Hypothalamus (tissue), 51 donors: ENCODE data around the gene CD14.
"Not testable (repeated sequence)": the region's sequence is repeated elsewhere in the genome, so short reads cannot be mapped to it uniquely, and the experiment has no call there.

ENCODE experiments used
- DNase-seq, 51 donors: peaks; one replicate each; lab custom pipeline; 2025; lab: John Stamatoyannopoulos, UW

The CD14 gene

DNA sequence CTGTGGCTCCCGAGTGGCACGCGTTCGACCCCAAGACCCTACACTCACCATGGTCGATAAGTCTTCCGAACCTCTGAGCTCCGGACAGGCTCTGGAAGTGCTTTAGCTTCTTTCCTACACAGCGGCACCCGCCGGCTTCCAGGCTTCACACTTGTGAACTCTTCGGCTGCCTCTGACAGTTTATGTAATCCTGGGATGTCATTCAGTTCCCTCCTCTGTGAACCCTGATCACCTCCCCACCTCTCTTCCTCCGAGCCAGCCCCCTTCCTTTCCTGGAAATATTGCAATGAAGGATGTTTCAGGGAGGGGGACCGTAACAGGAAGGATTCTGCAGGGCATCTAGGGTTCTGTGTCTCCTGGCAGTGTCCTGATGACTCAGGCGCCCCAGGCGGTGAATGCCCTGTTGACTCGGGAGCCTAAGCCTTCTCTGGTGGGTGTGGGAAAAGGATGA, at the start of gene CD14:
CD14 (minus strand) TSS at position 155 of the 451 bp plus-strand sequence; CDS start at position 51, 104 bp downstream.
- DNase-seq: peak in 14 of 51 donors; percentile 15 to 59 (median 32)

- no peak for DNase-seq
Observed at GRCh38 chr5:140678993-140679392, 46.0 kb upstream of the CD14 start.

GRCh38 chr5:140677947-140678346, 45.0 kb upstream of the CD14 start:
- no peak for DNase-seq

- DNase-seq: no peak
Observed at GRCh38 chr5:140674629-140675028, 41.7 kb upstream of the CD14 start.

GRCh38 chr5:140674211-140674610, 41.2 kb upstream of the CD14 start:
- no peak for DNase-seq

DNA sequence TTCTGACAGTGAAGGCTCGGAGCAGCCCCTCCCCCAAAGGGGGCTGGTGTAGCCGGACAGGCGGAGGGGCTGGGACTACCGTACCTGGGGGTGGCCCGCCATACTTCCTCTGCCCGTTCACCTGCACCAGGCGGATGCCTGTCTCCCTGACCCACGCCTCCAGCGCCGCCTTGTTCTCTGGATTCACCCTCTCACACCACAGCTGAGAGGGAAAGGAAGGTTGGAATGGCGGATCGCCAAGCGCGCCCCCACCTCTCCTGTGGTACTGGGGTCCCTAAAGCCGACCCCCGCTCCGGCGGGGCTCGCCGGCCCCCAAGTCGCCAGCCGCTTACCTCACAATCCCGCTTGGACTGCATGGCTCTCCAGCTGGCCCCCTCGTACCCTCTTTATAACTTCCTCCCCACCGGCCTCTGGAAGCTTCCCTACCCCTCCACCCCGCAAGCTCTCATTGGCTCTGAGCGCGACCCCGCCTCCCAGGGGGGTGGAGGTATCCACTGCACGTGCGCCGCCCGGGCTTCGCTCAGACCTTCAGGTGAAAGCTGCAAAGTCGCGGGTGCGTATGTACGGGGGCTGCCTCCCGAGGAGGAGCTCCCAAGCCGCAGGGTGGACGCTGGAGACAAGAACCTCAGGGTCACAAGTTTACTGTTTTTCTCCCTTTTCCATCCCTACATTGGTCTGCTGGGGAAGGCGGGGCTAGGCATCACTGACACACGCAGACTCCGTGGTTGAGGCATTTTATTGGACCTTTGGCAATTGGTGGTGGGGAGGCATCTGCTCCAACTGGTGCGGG, 40.4 kb upstream of the CD14 start, which contains the start of gene DND1:
DND1 (minus strand) TSS at position 390 of the 790 bp plus-strand sequence; CDS start at position 356, 34 bp downstream.
- DNase-seq: no peak

GRCh38 chr5:140672455-140673186, 39.6 kb upstream of the CD14 start:
- DNase-seq: peak in 7 of 51 donors; percentile 1 to 28 (median 8)

DNA sequence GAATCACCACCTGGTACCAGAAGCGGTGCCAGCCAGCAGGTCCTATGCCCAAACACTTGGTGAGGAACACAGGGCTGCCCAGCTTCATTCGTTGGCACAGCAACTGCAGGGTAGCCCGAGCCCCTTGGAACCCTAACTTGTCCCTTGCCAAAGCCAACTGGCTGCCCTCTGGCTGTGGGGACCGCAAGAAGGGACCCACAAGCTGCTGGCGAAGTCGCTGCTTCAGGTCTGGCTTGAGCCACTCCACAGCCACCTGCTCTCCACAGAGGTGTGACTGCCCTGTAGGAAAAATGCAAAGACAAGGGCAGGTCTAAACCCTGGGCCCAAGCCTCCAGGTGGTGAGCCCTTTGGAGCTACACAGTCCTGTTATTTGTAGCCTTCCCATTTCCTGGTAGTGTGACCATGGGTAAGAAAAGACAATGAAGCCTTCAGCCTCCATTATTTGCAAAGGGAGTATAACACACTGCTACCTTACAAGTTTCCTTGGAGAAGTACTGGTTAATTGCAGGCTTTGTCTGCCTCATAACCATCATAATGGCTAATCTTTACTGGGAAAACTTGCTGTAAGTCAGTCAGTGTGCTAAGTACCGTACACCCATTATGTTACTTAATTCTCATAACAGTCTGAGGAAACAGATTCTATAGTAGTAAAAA, 38.6 kb upstream of the CD14 start:
- no peak for DNase-seq

DNA sequence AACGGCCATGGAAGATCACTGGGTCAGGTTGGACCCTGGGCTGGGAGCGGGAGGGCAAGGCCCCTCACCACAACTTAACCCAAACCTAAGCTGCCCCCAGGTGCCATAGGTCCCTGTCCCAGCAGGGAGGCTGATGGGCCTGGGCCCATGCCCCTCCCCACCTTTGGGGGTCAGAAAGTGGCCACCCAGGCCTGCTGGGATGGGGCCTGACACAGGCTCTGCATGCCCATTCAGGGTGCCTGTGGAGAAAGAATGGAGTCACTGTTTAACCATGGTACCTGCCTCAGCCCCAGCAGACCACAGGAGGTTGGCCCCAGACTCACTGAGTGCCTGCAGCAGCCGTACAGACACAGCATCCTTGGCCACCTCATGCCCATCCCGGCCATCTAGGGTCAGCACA, 38.1 kb upstream of the CD14 start:
- not testable (repeated sequence) for DNase-seq

- peak; percentile 57 to 97 (median 93) for DNase-seq
Observed at GRCh38 chr5:140664359-140665119, 31.6 kb upstream of the CD14 start, which contains the start of gene WDR55. TSS of gene WDR55 (plus strand) at chr5:140664904. CDS start at chr5:140664913, 9 bp downstream.

DNA sequence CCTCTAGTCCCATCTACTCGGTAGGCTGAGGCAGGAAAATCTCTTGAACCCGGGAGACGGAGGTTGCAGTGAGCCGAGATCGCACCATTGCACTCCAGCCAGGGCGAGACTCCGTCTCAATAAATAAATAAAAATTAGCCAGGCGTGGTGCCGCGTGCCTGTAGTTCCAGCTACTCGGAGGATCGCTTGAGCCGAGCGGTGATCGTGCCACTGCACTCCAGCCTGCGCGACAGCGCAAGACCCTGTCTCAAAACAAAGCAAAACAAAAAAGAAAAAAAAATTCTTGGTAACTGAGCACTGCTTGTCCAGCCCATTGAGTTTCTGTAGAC, 31.0 kb upstream of the CD14 start:
- peak in 1 of 51 donors; percentile 42 for DNase-seq

DNA sequence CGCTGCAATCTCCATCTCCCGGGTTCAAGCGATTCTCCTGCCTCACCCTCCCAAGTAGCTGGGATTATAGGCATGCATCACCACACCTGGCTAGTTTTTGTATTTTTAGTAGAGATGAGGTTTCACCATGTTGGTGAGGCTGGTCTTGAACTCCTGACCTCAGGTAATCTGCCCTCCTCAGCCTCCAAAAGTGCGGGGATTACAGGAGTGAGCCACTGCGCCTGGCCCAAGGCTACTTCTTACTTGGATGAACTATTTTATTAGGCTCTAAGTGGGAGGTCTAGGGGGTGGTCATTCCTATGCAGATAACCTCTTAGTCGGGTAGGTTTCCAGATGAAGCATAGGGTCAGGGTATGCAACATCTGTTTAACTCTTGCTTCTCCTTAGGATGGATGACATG, 27.4 kb upstream of the CD14 start:
- DNase-seq: not testable (repeated sequence)

- DNase-seq: no peak
Observed at GRCh38 chr5:140658870-140659269, 25.9 kb upstream of the CD14 start.

- DNase-seq: no peak
Observed at GRCh38 chr5:140647042-140647419, 14.1 kb upstream of the CD14 start.

GRCh38 chr5:140642718-140643117, 9.7 kb upstream of the CD14 start:
- no peak for DNase-seq

DNA sequence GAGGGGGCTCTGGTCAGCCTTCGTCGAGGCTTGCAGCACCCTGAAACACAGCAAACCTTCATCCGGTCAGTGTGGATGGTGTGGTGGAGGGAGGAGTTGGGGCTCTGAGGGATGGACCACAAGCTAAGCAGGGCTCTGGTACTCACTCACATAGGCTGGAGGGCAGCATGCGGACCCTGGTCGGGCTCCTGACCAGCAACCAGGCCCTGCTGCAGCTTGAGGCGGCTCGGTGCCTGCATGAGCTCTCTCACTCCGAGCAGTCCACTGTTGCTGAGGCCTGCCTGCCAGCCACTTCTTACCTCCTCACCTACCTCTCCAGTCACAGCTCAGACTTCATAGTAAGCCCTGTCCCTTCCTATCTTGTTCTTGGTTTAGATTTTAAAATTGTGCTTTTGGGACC, 8.7 kb upstream of the CD14 start:
- no peak for DNase-seq

DNA sequence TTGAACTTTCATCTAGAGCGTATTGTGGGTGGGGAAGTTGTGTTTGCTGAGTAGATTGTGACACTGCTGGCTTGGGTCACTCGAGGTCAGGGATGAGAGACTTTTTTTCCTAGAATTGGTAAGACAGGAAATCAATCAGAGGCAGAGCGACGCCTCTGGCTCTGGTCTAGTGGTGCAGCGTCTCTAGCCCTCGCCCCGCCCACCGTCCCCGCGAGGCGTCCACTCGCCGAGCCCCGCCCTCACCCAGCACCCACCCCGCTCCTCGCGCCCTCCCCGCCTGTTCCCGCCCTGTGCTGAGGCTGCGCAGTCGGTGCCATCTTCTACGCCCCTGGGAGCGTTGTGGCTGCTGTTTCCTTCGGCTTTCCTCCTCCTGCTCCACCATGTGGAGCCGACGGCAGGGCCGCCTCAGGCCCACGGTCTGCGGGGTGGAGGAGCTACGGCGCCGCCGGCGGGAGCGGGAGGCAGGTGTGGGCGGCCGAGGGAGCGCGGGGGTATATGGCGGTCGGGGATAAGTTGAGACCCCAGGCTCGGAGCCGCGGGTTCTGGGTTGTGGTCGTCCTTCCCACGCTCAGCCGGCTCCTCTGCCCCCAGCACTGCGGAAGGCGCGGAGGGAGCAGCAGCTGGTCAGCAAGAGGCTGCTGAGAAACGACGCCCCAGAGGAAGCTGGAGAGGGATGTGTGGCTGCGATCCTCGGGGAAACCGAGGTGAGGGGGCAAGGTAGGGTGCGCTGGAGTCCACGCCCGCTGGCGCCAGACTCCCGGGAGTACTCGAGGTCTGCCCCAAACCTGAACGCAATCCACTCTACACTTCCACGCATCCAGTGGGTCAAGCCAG, 6.4 kb upstream of the CD14 start, which contains the start of gene TMCO6:
TMCO6 (plus strand) TSS at position 304 of the 834 bp plus-strand sequence; CDS start at position 381, 77 bp downstream.
- peak; percentile 39 to 98 (median 94) for DNase-seq

DNA sequence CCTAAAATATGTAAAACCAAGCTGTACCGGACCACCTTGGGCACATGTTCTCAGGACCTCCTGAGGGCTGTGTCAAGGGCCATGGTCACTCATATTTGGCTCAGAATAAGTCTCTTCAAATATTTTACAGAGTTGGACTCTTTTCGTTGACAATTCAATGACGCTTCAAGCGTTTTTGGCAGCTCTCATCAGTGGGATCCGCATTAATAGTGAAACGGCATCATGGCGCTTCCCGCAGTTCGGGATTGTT, 5.8 kb upstream of the CD14 start:
- DNase-seq: not testable (repeated sequence)

DNA sequence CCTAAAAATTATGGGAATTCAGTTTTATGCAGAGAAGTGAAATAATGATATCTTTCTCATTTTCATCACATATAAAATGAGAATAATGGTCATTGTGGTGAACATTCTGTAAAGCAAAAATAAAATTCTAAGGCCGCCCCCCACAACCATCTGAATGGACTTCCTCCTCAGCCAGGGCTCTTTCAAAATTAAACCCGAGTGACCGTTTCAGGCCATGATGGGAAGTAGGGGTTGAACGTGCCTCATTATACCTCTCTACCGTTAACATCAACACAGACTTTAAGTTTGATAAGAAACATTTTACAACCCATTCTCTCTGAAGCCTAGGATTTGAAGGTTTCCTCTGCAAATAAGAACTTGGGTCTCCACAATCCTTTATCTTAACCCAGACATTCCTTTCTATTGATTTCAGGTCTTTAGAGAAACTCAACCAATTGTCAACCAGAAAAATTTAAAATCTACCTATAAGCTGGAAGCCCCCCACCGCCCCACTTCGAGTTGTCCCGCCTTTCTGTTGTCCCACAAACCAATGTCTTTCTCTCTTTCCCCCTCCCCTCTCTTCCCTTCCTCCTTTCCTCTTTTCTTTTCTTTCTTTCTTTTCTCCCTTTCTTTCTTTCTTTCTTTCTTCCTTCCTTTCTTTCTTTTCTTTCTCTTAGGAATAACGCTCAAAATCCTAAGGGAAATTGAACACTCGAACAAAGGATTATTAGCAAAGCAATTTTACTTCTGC, 4.6 kb upstream of the CD14 start:
- DNase-seq: no peak
